HG03439 (cell line): ENCODE data around the gene C10orf105.

Experiments used
- ATAC-seq: cut with Tn5 transposase; IDR thresholded peaks from one replicate; pipeline ENCODE4 v1.9.1; 2021; ENCODE audit warnings: mild to moderate bottlenecking, moderate library complexity; ENCODE audit not compliant: unreplicated experiment

C10orf105 gene

GRCh38 chr10:71701496-71702132 lies 18.0 kb downstream of the C10orf105 start:
- ATAC-seq = no peak

GRCh38 chr10:71700731-71701368 lies 18.7 kb downstream of the C10orf105 start:
- no peak for ATAC-seq

GRCh38 chr10:71698737-71699136 lies 20.8 kb downstream of the C10orf105 start:
- ATAC-seq = no peak

- no peak for ATAC-seq
These were observed 21.5 kb downstream of the C10orf105 start for GRCh38 chr10:71697938-71698709.

- ATAC-seq = no peak
These were observed 22.8 kb downstream of the C10orf105 start for GRCh38 chr10:71696628-71697326.

GRCh38 chr10:71695502-71696476 lies 23.8 kb downstream of the C10orf105 start:
- no peak for ATAC-seq

GRCh38 chr10:71694567-71694968 lies 25.0 kb downstream of the C10orf105 start:
- peak; percentile 78 for ATAC-seq

GRCh38 chr10:71694039-71694501 lies 25.5 kb downstream of the C10orf105 start:
- no peak for ATAC-seq

- no peak for ATAC-seq
These were observed 26.2 kb downstream of the C10orf105 start for GRCh38 chr10:71693377-71693776.

GRCh38 chr10:71692598-71693306 lies 26.8 kb downstream of the C10orf105 start:
- ATAC-seq = no peak

GRCh38 chr10:71691405-71691804 lies 28.2 kb downstream of the C10orf105 start:
- no peak for ATAC-seq

- ATAC-seq = no peak
These were observed 29.4 kb downstream of the C10orf105 start for GRCh38 chr10:71690094-71690720.

GRCh38 chr10:71688256-71688655 lies 31.3 kb downstream of the C10orf105 start:
- no peak for ATAC-seq

- ATAC-seq = no peak
These were observed 32.1 kb downstream of the C10orf105 start for GRCh38 chr10:71687480-71687879.

- ATAC-seq = no peak
These were observed 32.5 kb downstream of the C10orf105 start for GRCh38 chr10:71687077-71687476.

- no peak for ATAC-seq
These were observed 33.9 kb downstream of the C10orf105 start for GRCh38 chr10:71685554-71686232.

- ATAC-seq = no peak
These were observed 35.0 kb downstream of the C10orf105 start for GRCh38 chr10:71684356-71685173.

- no peak for ATAC-seq
These were observed 36.3 kb downstream of the C10orf105 start for GRCh38 chr10:71683301-71683700.
